Measurements from ENCODE around the gene SP7. TPM values are rescaled to one million over a fixed set of nuclear protein-coding genes. Genes with fewer than 3 reads are reported as not detected.
A peak's percentile ranks its signal among the peaks of the same experiment; 100 is the strongest.

SP7 gene
- total RNA-seq, 4 donors from 2014 or later, result not detected

DNA sequence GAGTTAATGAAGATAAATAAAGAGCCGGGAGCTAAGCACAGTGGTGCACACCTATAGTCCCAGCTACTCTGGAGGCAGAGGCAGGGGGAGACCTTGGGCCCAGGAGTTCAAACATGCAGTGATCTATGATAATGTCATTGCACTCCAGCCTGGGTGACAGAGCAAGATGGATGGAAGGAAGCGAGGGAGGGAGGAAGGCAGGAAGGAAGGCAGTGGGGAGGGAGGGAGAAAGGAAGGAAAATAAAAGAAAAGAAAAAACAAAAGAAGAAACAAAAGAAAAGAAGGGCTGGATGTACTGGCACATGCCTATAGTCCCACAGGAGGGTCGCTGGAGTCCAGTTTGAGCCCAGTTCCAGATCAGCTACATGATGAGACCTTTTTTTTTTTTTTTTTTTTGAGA lies 19.0 kb upstream of the SP7 start:
- H3K27ac ChIP-seq (replicated peaks in 1 of 4), result no peak overlapping the region
- no peak overlapping the region for H3K4me3 ChIP-seq
- peaks cover 0 to 9% (median 5%) of the 10 kb centered on the region in 4 donors for H3K4me1 ChIP-seq
- no peak for DNase-seq (ENCODE audit: extremely low spot score)
- no peak for TF ChIP-seq EP300 (IDR thresholded peaks at IDR 0.05)
- no peak for TF ChIP-seq POLR2A (IDR thresholded peaks at IDR 0.05; ENCODE audit: low read depth)
- TF ChIP-seq POLR2AphosphoS5 (IDR thresholded peaks at IDR 0.05), result no peak
- TF ChIP-seq, protein P1, sequence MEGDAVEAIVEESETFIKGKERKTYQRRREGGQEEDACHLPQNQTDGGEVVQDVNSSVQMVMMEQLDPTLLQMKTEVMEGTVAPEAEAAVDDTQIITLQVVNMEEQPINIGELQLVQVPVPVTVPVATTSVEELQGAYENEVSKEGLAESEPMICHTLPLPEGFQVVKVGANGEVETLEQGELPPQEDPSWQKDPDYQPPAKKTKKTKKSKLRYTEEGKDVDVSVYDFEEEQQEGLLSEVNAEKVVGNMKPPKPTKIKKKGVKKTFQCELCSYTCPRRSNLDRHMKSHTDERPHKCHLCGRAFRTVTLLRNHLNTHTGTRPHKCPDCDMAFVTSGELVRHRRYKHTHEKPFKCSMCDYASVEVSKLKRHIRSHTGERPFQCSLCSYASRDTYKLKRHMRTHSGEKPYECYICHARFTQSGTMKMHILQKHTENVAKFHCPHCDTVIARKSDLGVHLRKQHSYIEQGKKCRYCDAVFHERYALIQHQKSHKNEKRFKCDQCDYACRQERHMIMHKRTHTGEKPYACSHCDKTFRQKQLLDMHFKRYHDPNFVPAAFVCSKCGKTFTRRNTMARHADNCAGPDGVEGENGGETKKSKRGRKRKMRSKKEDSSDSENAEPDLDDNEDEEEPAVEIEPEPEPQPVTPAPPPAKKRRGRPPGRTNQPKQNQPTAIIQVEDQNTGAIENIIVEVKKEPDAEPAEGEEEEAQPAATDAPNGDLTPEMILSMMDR (IDR thresholded peaks at IDR 0.05), result no peak
- no peaks in the 10 kb centered on the region for H3K27me3 ChIP-seq
- H3K9me3 ChIP-seq, result no peaks in the 10 kb centered on the region
- no peaks in the 10 kb centered on the region for H3K36me3 ChIP-seq
- WGBS, result 73% methylated on average over 3 of the region's 3 CpGs
- intact Hi-C loops (cut with DNase I), result no loop called here

DNA sequence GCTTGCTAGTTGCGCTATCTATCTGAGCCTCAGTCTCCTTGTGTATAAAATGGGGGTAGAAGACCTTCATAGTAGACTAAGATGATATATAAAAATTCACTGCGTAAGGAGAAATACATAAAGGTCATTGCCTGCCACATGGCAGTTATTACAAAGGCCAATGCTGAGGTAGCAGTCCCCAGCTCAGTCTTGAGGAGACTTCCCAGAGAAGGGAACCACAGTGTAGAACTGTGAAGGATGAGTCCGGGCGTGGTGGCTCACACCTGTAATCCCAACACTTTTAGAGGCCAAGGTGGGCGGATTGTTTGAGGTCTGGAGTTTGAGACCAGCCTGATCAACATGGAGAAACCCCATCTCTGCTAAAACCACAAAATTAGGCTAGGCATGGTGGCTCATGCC lies 17.1 kb upstream of the SP7 start:
- WGBS, result 85% methylated on average over 5 of the region's 5 CpGs
- Histone ChIP-seq H3K36me3 (no peaks in the 10 kb centered on the region), H3K27ac (replicated peaks in 1 of 4) (no peak overlapping the region), H3K4me1 (peaks cover 0 to 9% (median 5%) of the 10 kb centered on the region in 4 donors), H3K4me3 (no peak overlapping the region), H3K9me3 (no peaks in the 10 kb centered on the region), H3K27me3 (no peaks in the 10 kb centered on the region)
- TF ChIP-seq EP300 (IDR thresholded peaks at IDR 0.05) (no peak), POLR2AphosphoS5 (IDR thresholded peaks at IDR 0.05) (no peak), POLR2A (IDR thresholded peaks at IDR 0.05; ENCODE audit: low read depth) (no peak)
- TF ChIP-seq, protein P1 (IDR thresholded peaks at IDR 0.05), result no peak
- no peak for DNase-seq (ENCODE audit: extremely low spot score)
- intact Hi-C loops (cut with DNase I), result loop anchor here (5.0 kb wide), 1 partner anchor 154 kb away; the partner anchor contains the start of gene NPFF

DNA sequence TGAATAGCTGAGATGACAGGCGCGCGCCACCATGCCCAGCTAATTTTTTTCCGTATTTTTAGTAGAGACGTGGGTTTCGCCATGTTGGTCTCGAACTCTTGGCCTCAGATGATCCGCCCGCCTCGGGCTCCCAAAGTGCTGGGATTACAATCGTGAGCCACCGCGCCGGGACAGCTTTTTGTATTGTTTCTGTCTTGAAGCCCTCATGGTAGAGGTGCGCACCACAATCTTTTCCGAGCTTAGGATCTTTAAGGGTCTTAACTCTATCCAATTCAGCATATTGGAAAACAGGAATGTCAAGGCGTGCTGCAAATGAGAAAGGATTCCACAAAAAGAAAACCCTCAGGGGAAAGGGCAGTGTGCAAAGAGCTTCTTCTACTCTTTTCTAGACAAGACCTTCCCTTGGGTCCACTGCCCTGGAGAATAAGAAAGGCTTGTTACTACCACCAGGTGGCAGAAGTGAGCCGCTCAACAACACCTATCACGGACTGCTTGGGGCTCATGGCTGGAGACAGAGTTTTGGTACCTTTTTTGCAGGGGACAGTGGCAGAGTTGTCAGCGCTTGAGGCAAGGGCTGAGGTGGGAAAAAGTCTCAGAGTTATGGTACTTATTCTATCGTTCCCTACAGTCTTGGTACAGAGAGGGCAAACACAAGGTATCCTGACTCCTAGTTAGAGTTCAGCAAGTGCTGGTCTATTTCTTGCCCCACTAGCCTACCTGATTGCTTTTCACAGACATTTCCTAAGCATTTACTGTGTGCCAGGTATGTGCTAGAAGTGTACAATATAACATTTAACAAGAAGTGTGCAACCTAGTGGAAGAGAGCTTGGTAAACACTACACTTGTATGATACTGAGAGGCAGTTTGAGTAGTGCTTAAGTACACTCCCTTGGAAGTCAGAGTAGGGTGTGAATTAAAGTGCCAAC lies 16.4 kb upstream of the SP7 start:
- Histone ChIP-seq H3K9me3 (no peaks in the 10 kb centered on the region), H3K27ac (replicated peaks in 1 of 4) (no peak overlapping the region), H3K4me3 (no peak overlapping the region), H3K4me1 (peaks cover 0 to 9% (median 5%) of the 10 kb centered on the region in 4 donors), H3K36me3 (no peaks in the 10 kb centered on the region), H3K27me3 (no peaks in the 10 kb centered on the region)
- DNase-seq (ENCODE audit: extremely low spot score), result peak; percentile 96
- TF ChIP-seq EP300 (IDR thresholded peaks at IDR 0.05) (no peak), POLR2A (IDR thresholded peaks at IDR 0.05; ENCODE audit: low read depth) (no peak), POLR2AphosphoS5 (IDR thresholded peaks at IDR 0.05) (peak in 1 of 2 donors; percentile 64)
- TF ChIP-seq, protein P1 (IDR thresholded peaks at IDR 0.05), result peak; percentile 92 to 95 (median 93)
- intact Hi-C loops (cut with DNase I), result loop anchor here (1.0 to 5.0 kb wide), 2 partner anchors 69 to 155 kb away; partner anchors contain the start of gene NPFF
- 63% methylated on average over 21 of the region's 21 CpGs for WGBS

DNA sequence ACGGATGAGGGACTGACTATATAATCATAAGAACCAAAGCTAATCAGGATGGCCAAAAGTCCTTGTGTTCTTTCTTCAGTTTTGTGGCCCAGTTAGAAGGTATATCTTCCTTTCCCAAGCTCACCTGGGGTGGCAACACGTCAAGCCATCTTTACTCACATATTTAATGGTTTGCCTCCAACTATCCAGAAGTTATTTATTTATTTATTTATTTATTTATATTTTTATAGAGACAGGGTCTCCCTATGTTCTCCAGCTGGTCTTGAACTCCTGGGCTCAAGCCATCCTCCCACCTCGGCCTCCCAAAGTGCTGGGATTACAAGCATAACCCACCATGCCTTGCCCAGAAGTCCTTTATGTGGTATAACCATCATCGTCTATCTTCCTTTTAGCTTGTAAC lies 11.8 kb upstream of the SP7 start:
- Histone ChIP-seq H3K4me1 (peaks cover 11 to 28% (median 24%) of the 10 kb centered on the region in 4 donors), H3K4me3 (no peak overlapping the region), H3K27me3 (no peaks in the 10 kb centered on the region), H3K36me3 (no peaks in the 10 kb centered on the region), H3K9me3 (no peaks in the 10 kb centered on the region), H3K27ac (replicated peaks in 1 of 4) (no peak overlapping the region)
- intact Hi-C loops (cut with DNase I), result no loop called here
- DNase-seq (ENCODE audit: extremely low spot score), result no peak
- 93% methylated on average over 4 of the region's 4 CpGs for WGBS
- TF ChIP-seq EP300 (IDR thresholded peaks at IDR 0.05), result no peak
- TF ChIP-seq, protein P1 (IDR thresholded peaks at IDR 0.05), result no peak
- TF ChIP-seq POLR2AphosphoS5 (IDR thresholded peaks at IDR 0.05), result no peak
- TF ChIP-seq POLR2A (IDR thresholded peaks at IDR 0.05; ENCODE audit: low read depth), result no peak

Data from esophagus muscularis mucosa (tissue), 4 donors.